Astrocyte of the cerebellum (primary cell): ENCODE results near the gene TOMM40.

ENCODE experiments used
- DNase-seq: peaks from one replicate; pipeline ENCODE4 v3.0.0-alpha.2; 2011; ENCODE audit warnings: low read depth
- H3K4me3 ChIP-seq: 2 replicates; pipeline ENCODE4 v1.5.1; 2011; ENCODE audit warnings: mild to moderate bottlenecking, low read depth, low read length, moderate library complexity
- in situ Hi-C: cut with HindIII; loops from 2 replicates; pipeline ENCODE4 v1.10.0; 2017; ENCODE audit warnings: low sequenced_read_pairs
- TF ChIP-seq, protein P1 (sequence below): IDR thresholded peaks from 2 replicates; pipeline ENCODE4 v1.5.1; 2012; ENCODE audit warnings: low read length, low read depth, moderate library complexity, mild to moderate bottlenecking; ENCODE audit errors: missing control alignments

Gene TOMM40

DNA sequence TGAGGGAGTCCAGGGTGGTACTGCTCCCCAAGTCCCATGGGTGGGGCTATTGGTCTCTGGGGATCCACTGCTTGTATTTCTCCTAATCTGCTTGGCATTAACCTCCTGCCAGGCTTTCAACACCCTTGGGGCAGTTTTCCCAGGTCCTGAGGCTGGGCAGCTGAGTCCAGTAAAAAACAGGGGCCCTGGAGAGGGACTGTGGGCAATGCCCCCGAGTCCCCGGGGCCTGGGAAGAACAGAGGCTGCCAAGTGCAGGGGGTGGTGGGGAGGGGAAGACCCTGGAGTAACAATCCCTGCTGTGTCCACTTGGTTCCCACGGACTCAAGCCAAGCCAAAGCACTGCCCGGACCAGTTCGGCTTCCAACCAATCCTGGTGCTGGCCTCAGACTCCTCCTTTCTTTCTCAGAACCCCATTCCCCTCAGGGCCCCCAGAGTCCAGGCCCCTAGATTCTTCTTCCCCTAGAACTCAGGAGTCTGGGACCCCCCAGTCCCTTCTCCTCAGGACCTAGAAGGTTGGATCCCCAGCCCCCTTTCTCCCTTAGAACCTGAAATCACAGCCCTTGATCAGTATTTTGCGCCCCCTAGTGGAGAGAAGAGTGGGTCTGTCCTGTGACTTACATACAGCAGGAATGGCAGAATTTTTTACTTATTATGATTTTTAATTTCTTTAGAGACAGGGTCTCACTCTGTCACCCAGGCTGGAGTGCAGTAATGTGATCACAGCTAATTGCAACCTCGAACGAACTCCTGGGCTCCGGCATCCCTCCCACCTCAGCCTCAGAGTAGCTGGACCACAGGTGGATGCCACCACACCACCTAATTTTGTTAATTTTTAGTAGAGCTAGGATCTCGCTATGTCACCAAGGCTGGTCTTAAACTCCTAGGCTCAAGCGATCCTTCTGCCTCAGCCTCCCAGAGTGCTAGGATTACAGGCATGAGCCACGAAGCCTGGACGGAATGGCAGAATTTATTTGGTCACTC is 60.4 kb downstream of the TOMM40 start:
- in situ Hi-C loops: loop anchor here (5.0 to 10.0 kb wide), 2 partner anchors 39 to 217 kb away; partner anchors contain the start of gene APOC1
- DNase-seq: peak; percentile 74
- TF ChIP-seq, protein P1, sequence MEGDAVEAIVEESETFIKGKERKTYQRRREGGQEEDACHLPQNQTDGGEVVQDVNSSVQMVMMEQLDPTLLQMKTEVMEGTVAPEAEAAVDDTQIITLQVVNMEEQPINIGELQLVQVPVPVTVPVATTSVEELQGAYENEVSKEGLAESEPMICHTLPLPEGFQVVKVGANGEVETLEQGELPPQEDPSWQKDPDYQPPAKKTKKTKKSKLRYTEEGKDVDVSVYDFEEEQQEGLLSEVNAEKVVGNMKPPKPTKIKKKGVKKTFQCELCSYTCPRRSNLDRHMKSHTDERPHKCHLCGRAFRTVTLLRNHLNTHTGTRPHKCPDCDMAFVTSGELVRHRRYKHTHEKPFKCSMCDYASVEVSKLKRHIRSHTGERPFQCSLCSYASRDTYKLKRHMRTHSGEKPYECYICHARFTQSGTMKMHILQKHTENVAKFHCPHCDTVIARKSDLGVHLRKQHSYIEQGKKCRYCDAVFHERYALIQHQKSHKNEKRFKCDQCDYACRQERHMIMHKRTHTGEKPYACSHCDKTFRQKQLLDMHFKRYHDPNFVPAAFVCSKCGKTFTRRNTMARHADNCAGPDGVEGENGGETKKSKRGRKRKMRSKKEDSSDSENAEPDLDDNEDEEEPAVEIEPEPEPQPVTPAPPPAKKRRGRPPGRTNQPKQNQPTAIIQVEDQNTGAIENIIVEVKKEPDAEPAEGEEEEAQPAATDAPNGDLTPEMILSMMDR: peak; percentile 83
- H3K4me3 ChIP-seq: no peak overlapping the region
